ENCODE results near the gene NELFA.

NELFA gene

DNA sequence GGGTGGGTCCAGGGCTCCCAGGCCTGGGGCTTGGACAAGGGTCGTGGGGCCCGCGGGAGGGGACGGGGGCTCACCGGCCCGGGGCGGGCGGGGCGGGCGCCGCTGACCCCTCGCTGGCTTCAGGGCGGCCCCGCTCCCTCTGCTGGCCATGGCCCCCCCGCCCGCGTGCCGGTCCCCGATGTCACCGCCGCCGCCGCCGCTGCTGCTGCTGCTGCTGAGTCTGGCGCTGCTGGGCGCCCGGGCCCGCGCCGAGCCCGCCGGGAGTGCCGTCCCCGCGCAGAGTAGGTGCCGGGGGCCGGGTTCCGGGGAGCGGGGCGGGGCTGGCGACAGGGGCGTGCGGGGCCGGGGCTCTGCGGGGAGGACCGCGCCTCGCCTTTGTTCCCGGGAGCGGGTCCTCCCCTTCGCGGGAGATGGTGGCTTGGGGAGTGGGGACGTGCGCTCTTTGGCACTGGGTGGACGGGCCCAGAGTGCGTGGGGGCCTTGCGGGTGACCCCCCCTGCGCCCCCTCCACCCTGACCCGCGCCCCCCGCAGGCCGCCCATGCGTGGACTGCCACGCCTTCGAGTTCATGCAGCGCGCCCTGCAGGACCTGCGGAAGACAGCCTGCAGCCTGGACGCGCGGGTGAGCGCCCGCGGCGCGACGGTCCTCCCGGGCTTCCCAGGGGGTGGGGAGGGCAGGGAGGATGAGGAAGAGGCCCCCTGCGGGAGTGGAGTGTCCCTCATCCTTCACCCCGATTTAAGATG, 33.6 kb upstream of the NELFA start (continued):
- no peak for TF ChIP-seq ZSCAN23 (tag by site-specific recombination; IDR thresholded peaks at IDR 0.05)
- TF ChIP-seq, protein P1, sequence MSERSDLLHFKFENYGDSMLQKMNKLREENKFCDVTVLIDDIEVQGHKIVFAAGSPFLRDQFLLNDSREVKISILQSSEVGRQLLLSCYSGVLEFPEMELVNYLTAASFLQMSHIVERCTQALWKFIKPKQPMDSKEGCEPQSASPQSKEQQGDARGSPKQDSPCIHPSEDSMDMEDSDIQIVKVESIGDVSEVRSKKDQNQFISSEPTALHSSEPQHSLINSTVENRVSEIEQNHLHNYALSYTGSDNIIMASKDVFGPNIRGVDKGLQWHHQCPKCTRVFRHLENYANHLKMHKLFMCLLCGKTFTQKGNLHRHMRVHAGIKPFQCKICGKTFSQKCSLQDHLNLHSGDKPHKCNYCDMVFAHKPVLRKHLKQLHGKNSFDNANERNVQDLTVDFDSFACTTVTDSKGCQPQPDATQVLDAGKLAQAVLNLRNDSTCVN (tag by site-specific recombination; optimal IDR thresholded peaks at IDR 0.05), result peak; percentile 16
- no peak for TF ChIP-seq ZNF112 (tag by site-specific recombination; IDR thresholded peaks at IDR 0.05)
- TF ChIP-seq KLF1 (tag by site-specific recombination; IDR thresholded peaks at IDR 0.05), result 0 out of 2 replicates have a peak, but pooled peaks have one; percentile 27

DNA sequence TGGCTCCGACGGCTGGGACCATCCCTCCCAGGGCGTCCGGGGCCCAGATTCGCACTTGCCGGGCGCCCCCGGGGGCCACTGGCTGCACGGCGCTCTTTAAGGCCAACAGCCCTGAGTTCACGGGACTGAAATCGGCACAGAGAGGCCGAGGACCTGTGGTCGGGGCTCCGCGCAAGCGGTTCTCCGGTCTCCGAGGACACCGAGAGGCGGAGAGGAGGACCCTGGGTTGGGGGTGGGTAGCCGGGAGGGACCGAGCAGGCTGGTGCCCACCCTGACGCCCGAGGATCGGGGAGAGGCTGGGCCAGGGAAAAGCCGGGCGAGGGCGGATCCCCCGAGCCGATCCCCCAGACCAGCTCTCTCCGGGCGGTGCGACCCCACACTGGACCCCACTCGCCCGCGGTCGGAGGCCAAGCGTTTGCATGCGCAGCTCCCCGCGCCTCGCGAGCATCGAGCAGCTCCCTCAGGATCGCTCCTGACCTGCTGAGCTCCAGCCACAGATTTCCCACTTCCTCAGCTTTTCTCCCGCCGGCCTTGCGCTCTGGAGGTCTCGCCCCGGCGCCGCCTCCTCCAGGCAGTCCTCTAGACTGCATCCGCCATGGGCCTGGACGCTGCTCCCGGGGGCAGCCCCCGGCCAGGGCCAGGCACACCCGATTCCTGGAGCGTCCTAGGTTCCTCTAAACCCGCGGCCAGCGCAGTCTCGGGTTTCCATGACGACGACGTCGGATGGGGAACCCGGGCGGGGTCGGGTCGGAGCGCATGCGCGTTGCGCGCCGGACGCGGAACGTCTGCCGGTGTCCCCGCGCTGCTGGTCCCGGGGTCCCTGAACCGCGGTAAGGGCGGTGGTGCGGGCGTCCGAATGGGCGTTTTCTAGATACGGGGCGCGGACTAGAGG, 32.7 kb upstream of the NELFA start:
- Histone ChIP-seq H3K9me3 (ENCODE audit: control insufficient read depth, insufficient read depth, low read depth, low read length) (no peaks in the 10 kb centered on the region), H3K36me3 (ENCODE audit: control insufficient read depth in 2 of 2, insufficient read depth in 1 of 2, low read length in 2 of 2) (peaks cover 0 to 6% of the 10 kb centered on the region in 2 experiments; a peak in 1 of 3 replicates), H3K4me3 (ENCODE audit: low read depth, low read length) (peak overlapping the region; percentile 74), H3K4me1 (ENCODE audit: control insufficient read depth, insufficient read depth, low read length) (no peaks in the 10 kb centered on the region), H3K27ac (ENCODE audit: extremely low read depth, low read depth, low read length) (no peak overlapping the region)
- POLR2A ChIA-PET, result interaction anchor here (0.8 to 0.9 kb wide), 2 partner anchors 16 to 31 kb away, joined by 3 read pairs; no protein-coding TSS in a partner anchor
- CTCF ChIA-PET, result no interaction called here
- no peak for TF ChIP-seq ZNF549 (tag by site-specific recombination; IDR thresholded peaks at IDR 0.05)
- TF ChIP-seq KLF10 (tag by site-specific recombination; IDR thresholded peaks at IDR 0.05), result no peak
- no peak for TF ChIP-seq ZNF248 (tag by site-specific recombination; IDR thresholded peaks at IDR 0.05)
- no peak for TF ChIP-seq ZNF785 (tag by site-specific recombination; IDR thresholded peaks at IDR 0.05)
- no peak for TF ChIP-seq ZFP3 (tag by site-specific recombination; IDR thresholded peaks at IDR 0.05; ENCODE audit: low read depth)
- TF ChIP-seq ZNF133 (tag by site-specific recombination; IDR thresholded peaks at IDR 0.05), result no peak
- TF ChIP-seq, protein P2, sequence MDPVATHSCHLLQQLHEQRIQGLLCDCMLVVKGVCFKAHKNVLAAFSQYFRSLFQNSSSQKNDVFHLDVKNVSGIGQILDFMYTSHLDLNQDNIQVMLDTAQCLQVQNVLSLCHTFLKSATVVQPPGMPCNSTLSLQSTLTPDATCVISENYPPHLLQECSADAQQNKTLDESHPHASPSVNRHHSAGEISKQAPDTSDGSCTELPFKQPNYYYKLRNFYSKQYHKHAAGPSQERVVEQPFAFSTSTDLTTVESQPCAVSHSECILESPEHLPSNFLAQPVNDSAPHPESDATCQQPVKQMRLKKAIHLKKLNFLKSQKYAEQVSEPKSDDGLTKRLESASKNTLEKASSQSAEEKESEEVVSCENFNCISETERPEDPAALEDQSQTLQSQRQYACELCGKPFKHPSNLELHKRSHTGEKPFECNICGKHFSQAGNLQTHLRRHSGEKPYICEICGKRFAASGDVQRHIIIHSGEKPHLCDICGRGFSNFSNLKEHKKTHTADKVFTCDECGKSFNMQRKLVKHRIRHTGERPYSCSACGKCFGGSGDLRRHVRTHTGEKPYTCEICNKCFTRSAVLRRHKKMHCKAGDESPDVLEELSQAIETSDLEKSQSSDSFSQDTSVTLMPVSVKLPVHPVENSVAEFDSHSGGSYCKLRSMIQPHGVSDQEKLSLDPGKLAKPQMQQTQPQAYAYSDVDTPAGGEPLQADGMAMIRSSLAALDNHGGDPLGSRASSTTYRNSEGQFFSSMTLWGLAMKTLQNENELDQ (tag by site-specific recombination; IDR thresholded peaks at IDR 0.05; ENCODE audit: low read depth), result no peak
- peak; percentile 46; the same call in 1 of the 2 replicates for TF ChIP-seq ZNF777 (tag by site-specific recombination; IDR thresholded peaks at IDR 0.05; ENCODE audit: borderline replicate concordance)
- no peak for TF ChIP-seq ZNF610 (tag by site-specific recombination; IDR thresholded peaks at IDR 0.05; ENCODE audit: borderline replicate concordance)
- TF ChIP-seq, protein P3, sequence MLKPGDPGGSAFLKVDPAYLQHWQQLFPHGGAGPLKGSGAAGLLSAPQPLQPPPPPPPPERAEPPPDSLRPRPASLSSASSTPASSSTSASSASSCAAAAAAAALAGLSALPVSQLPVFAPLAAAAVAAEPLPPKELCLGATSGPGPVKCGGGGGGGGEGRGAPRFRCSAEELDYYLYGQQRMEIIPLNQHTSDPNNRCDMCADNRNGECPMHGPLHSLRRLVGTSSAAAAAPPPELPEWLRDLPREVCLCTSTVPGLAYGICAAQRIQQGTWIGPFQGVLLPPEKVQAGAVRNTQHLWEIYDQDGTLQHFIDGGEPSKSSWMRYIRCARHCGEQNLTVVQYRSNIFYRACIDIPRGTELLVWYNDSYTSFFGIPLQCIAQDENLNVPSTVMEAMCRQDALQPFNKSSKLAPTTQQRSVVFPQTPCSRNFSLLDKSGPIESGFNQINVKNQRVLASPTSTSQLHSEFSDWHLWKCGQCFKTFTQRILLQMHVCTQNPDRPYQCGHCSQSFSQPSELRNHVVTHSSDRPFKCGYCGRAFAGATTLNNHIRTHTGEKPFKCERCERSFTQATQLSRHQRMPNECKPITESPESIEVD (tag by site-specific recombination; IDR thresholded peaks at IDR 0.05), result no peak
- TF ChIP-seq, protein P4, sequence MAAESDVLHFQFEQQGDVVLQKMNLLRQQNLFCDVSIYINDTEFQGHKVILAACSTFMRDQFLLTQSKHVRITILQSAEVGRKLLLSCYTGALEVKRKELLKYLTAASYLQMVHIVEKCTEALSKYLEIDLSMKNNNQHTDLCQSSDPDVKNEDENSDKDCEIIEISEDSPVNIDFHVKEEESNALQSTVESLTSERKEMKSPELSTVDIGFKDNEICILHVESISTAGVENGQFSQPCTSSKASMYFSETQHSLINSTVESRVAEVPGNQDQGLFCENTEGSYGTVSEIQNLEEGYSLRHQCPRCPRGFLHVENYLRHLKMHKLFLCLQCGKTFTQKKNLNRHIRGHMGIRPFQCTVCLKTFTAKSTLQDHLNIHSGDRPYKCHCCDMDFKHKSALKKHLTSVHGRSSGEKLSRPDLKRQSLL (tag by site-specific recombination; IDR thresholded peaks at IDR 0.05), result no peak
- TF ChIP-seq BCL11B (tag by site-specific recombination; IDR thresholded peaks at IDR 0.05; ENCODE audit: low read depth), result no peak
- peak; percentile 19; the same call in 1 of the 2 replicates for TF ChIP-seq KLF16 (tag by site-specific recombination; IDR thresholded peaks at IDR 0.05)
- no peak for TF ChIP-seq ZNF10 (tag by site-specific recombination; IDR thresholded peaks at IDR 0.05)
- no peak for TF ChIP-seq ZNF677 (tag by site-specific recombination; IDR thresholded peaks at IDR 0.05)
- TF ChIP-seq WT1 (tag by site-specific recombination; IDR thresholded peaks at IDR 0.05), result no peak
- TF ChIP-seq ZNF830 (tag by site-specific recombination; IDR thresholded peaks at IDR 0.05; ENCODE audit: low read depth), result no peak
- TF ChIP-seq ZIC2 (tag by site-specific recombination; IDR thresholded peaks at IDR 0.05), result no peak
- TF ChIP-seq ZNF561 (tag by site-specific recombination; IDR thresholded peaks at IDR 0.05; ENCODE audit: borderline replicate concordance), result peak; percentile 40; the same call in 1 of the 2 replicates
- no peak for TF ChIP-seq ZFP69B (tag by site-specific recombination; IDR thresholded peaks at IDR 0.05)
- peak; percentile 60; the same call in 1 of the 2 replicates for TF ChIP-seq ZNF76 (tag by site-specific recombination; IDR thresholded peaks at IDR 0.05; ENCODE audit: borderline replicate concordance, low read depth)
- TF ChIP-seq ZNF776 (tag by site-specific recombination; IDR thresholded peaks at IDR 0.05; ENCODE audit: borderline replicate concordance), result no peak
- 0 out of 2 replicates have a peak, but pooled peaks have one; percentile 53 for TF ChIP-seq BCL11A (tag by site-specific recombination; IDR thresholded peaks at IDR 0.05; ENCODE audit: low read depth)
- TF ChIP-seq ZNF114 (tag by site-specific recombination; IDR thresholded peaks at IDR 0.05), result no peak
- no peak for TF ChIP-seq ZNF366 (tag by site-specific recombination; conservative IDR thresholded peaks at IDR 0.05)

All from HEK293 (cell line).